ENCODE results near the gene AIFM3. TPM values are rescaled to one million over a fixed set of nuclear protein-coding genes. Genes with fewer than 3 reads are reported as not detected.
"Not testable (repeated sequence)": the region's sequence is repeated elsewhere in the genome, so short reads cannot be mapped to it uniquely, and the experiment has no call there.

Gene AIFM3
- total RNA-seq, 1 experiment from 2014 or later, result 0.56 TPM

- Histone ChIP-seq H3K36me3 (no peaks in the 10 kb centered on the region), H3K9me3 (no peaks in the 10 kb centered on the region), H3K4me3 (no peak overlapping the region), H3K27me3 (no peaks in the 10 kb centered on the region)
- no peak for DNase-seq
These were observed 1.8 kb upstream of the AIFM3 start for GRCh38 chr22:20965104-20965887.

GRCh38 chr22:20965888-20966855, 883 bp upstream of the AIFM3 start:
- Histone ChIP-seq H3K9me3 (no peaks in the 10 kb centered on the region), H3K36me3 (no peaks in the 10 kb centered on the region), H3K27me3 (no peaks in the 10 kb centered on the region), H3K4me3 (no peak overlapping the region)
- DNase-seq, result no peak

GRCh38 chr22:20967697-20968211, 699 bp downstream of the AIFM3 start:
- Histone ChIP-seq H3K4me3 (no peak overlapping the region), H3K36me3 (no peaks in the 10 kb centered on the region), H3K27me3 (no peaks in the 10 kb centered on the region), H3K9me3 (no peaks in the 10 kb centered on the region)
- no peak for DNase-seq

- no peak for DNase-seq
- no peaks in the 10 kb centered on the region for H3K27me3 ChIP-seq
- no peak overlapping the region for H3K4me3 ChIP-seq
- no peaks in the 10 kb centered on the region for H3K36me3 ChIP-seq
- no peaks in the 10 kb centered on the region for H3K9me3 ChIP-seq
These were observed 1.4 kb downstream of the AIFM3 start for GRCh38 chr22:20968281-20968977.

GRCh38 chr22:20970939-20971657, 4.0 kb downstream of the AIFM3 start:
- H3K9me3 ChIP-seq, result no peaks in the 10 kb centered on the region
- no peak overlapping the region for H3K4me3 ChIP-seq
- H3K36me3 ChIP-seq, result no peaks in the 10 kb centered on the region
- DNase-seq, result peak; percentile 58
- H3K27me3 ChIP-seq, result no peaks in the 10 kb centered on the region

- H3K27me3 ChIP-seq, DNase-seq, H3K36me3 ChIP-seq, H3K9me3 ChIP-seq, H3K4me3 ChIP-seq: not testable (repeated sequence)
These were observed 5.1 kb downstream of the AIFM3 start for GRCh38 chr22:20972014-20972694.

GRCh38 chr22:20972933-20973577, 6.0 kb downstream of the AIFM3 start:
- DNase-seq, result no peak
- H3K4me3 ChIP-seq, result no peak overlapping the region
- H3K27me3 ChIP-seq, result no peaks in the 10 kb centered on the region
- H3K36me3 ChIP-seq, result no peaks in the 10 kb centered on the region
- no peaks in the 10 kb centered on the region for H3K9me3 ChIP-seq

- Histone ChIP-seq H3K36me3 (no peaks in the 10 kb centered on the region), H3K9me3 (peaks cover 6% of the 10 kb centered on the region; the same call in 1 of the 2 replicates), H3K4me3 (no peak overlapping the region), H3K27me3 (no peaks in the 10 kb centered on the region)
- DNase-seq, result no peak
These were observed 6.7 kb downstream of the AIFM3 start for GRCh38 chr22:20973634-20974286.

- no peak for DNase-seq
- no peaks in the 10 kb centered on the region for H3K36me3 ChIP-seq
- no peaks in the 10 kb centered on the region for H3K27me3 ChIP-seq
- H3K9me3 ChIP-seq, result peaks cover 8% of the 10 kb centered on the region; the same call in 1 of the 2 replicates
- no peak overlapping the region for H3K4me3 ChIP-seq
These were observed 7.4 kb downstream of the AIFM3 start for GRCh38 chr22:20974336-20974955.

GRCh38 chr22:20975541-20976290, 8.7 kb downstream of the AIFM3 start:
- no peak overlapping the region for H3K4me3 ChIP-seq
- peaks cover 8% of the 10 kb centered on the region; the same call in 1 of the 2 replicates for H3K9me3 ChIP-seq
- DNase-seq, result no peak
- no peaks in the 10 kb centered on the region for H3K36me3 ChIP-seq
- H3K27me3 ChIP-seq, result no peaks in the 10 kb centered on the region

- DNase-seq, result no peak
- Histone ChIP-seq H3K36me3 (no peaks in the 10 kb centered on the region), H3K27me3 (no peaks in the 10 kb centered on the region), H3K4me3 (no peak overlapping the region), H3K9me3 (peaks cover 8% of the 10 kb centered on the region; the same call in 1 of the 2 replicates)
These were observed 9.3 kb downstream of the AIFM3 start for GRCh38 chr22:20976291-20976877.

GRCh38 chr22:20977019-20977418, 10.0 kb downstream of the AIFM3 start:
- Histone ChIP-seq H3K4me3 (no peak overlapping the region), H3K27me3 (no peaks in the 10 kb centered on the region), H3K9me3 (peaks cover 8% of the 10 kb centered on the region; the same call in 1 of the 2 replicates), H3K36me3 (no peaks in the 10 kb centered on the region)
- DNase-seq, result no peak

GRCh38 chr22:20977516-20978170, 10.6 kb downstream of the AIFM3 start:
- no peak for DNase-seq
- H3K9me3 ChIP-seq, result peaks cover 8% of the 10 kb centered on the region; the same call in 1 of the 2 replicates
- H3K27me3 ChIP-seq, result no peaks in the 10 kb centered on the region
- no peaks in the 10 kb centered on the region for H3K36me3 ChIP-seq
- H3K4me3 ChIP-seq, result no peak overlapping the region
